Esophagus squamous epithelium (tissue), 5 donors: ENCODE data around the gene RAB27B. TPM values are rescaled to one million over a fixed set of nuclear protein-coding genes. Genes with fewer than 3 reads are reported as not detected.

Experiments used
- DNase-seq: peaks from one replicate; lab custom pipeline; 2025; lab: John Stamatoyannopoulos, UW
- H3K27ac ChIP-seq, 4 donors: fragments of 200-600 bp; sonication (generic); one replicate each; pipeline ENCODE4 v1.5.1; 2016 to 2019; ENCODE audit warnings: mild to moderate bottlenecking in 1 of 4
- H3K27me3 ChIP-seq, 4 donors: fragments of 200-600 bp; sonication (generic); 1 replicate in 3 of 4; 2 replicates in 1 of 4; pipeline versions ENCODE4 v1.5.1 to v1.6.0; 2017 to 2021; ENCODE audit warnings: antibody characterized with exemption in 1 of 4
- H3K36me3 ChIP-seq, 3 donors: fragments of 200-600 bp; sonication (generic); one replicate each; pipeline ENCODE4 v1.5.1; 2016 to 2019
- H3K4me1 ChIP-seq, 3 donors: fragments of 200-600 bp; sonication (generic); one replicate each; pipeline ENCODE4 v1.5.1; 2017 to 2019
- H3K4me3 ChIP-seq, 4 donors: fragments of 200-600 bp; sonication (generic); 1 replicate in 3 of 4; 2 replicates in 1 of 4; pipeline ENCODE4 v1.5.1; 2016 to 2019; ENCODE audit warnings: mild to moderate bottlenecking in 2 of 4, moderate library complexity in 1 of 4
- H3K9me3 ChIP-seq, 3 donors: fragments of 200-600 bp; sonication (generic); one replicate each; pipeline ENCODE4 v1.5.1; 2016 to 2019
- POLR2A ChIP-seq, 4 donors: fragments of 450-650 bp; IDR thresholded peaks; one replicate each; pipeline ENCODE4 v1.6.1; 2017; ENCODE audit warnings: antibody characterized with exemption in 4 of 4, mild to moderate bottlenecking in 4 of 4, moderate library complexity in 3 of 4
- WGBS, 2 donors: methylation state at CpG; one replicate each; pipeline ENCODE4 v1.1.5; 2018; 5-methylcytosine and 5-hydroxymethylcytosine counted together
- intact Hi-C: fragments of 100-400 bp; cut with DNase I; formaldehyde crosslinking; loops from one replicate; pipeline ENCODE4 v1.15.0; 2022
- total RNA-seq, 4 donors: library from RNA; depleted of rRNA; stranded (reverse); fragments of >200 nt; gene quantifications; one replicate each; pipeline ENCODE4 v1.1.0, GENCODE V29; 2016
- TF ChIP-seq, protein P1 (sequence below), 6 experiments: fragments of 450-650 bp in 4 of 6; fragments of 200-600 bp in 2 of 6; sonication (generic) in 2 of 6; IDR thresholded peaks; one replicate each; pipeline ENCODE4 v1.5.1; 2016 to 2019; ENCODE audit warnings: antibody characterized with exemption in 6 of 6, mild to moderate bottlenecking in 4 of 6, moderate library complexity in 4 of 6
- donor health status: DM: yes; HTN: yes; CAD: no.

RAB27B gene
- total RNA-seq, 4 donors from 2014 or later, result 17.5 to 35.9 (median 32.1) TPM

DNA sequence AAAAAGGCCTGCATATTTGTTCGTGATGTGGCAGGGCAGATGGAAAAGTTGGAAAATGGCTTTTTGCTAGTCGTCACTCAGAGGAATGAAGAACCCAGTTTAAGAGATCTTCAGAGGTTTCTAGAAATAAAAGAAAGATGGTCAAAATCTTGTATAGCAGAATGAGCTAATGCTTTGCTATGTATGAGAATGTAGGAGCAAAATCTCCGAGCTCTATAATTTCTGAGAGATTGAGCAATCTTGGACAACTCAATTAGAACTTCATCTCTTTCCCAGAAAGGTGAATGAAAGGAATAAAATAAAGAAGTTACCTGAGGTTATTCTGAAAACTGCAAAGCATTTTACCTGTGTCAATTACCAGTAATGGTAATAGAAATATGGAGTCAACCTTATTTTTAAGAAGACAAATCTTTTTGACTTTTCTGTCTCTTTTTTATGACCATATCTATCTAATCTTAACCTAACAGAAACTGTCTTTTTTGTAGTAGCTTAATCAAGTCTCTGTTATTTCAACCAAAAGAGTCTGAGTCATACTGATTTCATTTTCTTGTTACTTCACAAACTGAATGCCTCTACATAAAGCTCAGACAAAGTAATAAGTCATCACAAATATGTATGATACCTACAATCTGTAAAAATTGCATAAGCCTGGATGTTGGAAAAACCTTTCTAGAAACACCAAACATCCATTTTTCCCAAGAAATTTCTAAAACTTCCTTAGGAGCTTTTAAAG lies 98.5 kb downstream of the RAB27B start:
- Histone ChIP-seq H3K27ac (no peak overlapping the region), H3K4me1 (no peaks in the 10 kb centered on the region), H3K27me3 (no peaks in the 10 kb centered on the region), H3K36me3 (no peaks in the 10 kb centered on the region), H3K4me3 (no peak overlapping the region), H3K9me3 (no peaks in the 10 kb centered on the region)
- no peak for DNase-seq
- TF ChIP-seq, protein P1, sequence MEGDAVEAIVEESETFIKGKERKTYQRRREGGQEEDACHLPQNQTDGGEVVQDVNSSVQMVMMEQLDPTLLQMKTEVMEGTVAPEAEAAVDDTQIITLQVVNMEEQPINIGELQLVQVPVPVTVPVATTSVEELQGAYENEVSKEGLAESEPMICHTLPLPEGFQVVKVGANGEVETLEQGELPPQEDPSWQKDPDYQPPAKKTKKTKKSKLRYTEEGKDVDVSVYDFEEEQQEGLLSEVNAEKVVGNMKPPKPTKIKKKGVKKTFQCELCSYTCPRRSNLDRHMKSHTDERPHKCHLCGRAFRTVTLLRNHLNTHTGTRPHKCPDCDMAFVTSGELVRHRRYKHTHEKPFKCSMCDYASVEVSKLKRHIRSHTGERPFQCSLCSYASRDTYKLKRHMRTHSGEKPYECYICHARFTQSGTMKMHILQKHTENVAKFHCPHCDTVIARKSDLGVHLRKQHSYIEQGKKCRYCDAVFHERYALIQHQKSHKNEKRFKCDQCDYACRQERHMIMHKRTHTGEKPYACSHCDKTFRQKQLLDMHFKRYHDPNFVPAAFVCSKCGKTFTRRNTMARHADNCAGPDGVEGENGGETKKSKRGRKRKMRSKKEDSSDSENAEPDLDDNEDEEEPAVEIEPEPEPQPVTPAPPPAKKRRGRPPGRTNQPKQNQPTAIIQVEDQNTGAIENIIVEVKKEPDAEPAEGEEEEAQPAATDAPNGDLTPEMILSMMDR (IDR thresholded peaks at IDR 0.05), result no peak
- TF ChIP-seq POLR2A (IDR thresholded peaks at IDR 0.05), result no peak
- intact Hi-C loops, result no loop called here
- WGBS, 2 donors, result 80 to 82% methylated on average over 3 of the region's 3 CpGs

DNA sequence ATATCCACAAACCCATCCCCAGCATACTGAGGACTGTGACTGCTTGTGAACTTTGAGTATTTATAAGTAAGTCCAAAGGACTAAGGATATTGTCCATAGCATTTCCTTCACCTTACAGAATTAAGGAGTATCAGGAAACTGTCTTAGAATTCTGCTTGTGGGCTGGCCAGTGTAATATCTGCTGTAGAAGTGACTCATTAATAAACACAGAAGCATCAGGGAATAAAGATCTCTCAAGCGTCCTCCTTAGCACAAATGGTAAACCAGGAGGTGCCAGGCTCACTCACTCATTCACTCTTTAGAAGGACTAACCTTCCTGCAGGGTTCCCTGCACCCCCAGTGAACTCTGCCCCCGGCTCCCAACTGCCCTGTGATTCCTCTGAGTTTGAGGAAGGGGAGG lies 100.0 kb downstream of the RAB27B start:
- no peaks in the 10 kb centered on the region for H3K4me1 ChIP-seq
- intact Hi-C loops, result no loop called here
- TF ChIP-seq, protein P1 (IDR thresholded peaks at IDR 0.05), result no peak
- no peak for TF ChIP-seq POLR2A (IDR thresholded peaks at IDR 0.05)
- no peaks in the 10 kb centered on the region for H3K36me3 ChIP-seq
- H3K4me3 ChIP-seq, result no peak overlapping the region
- H3K27ac ChIP-seq, result no peak overlapping the region
- WGBS, 2 donors, result 63 to 78% methylated on average over 2 of the region's 2 CpGs
- no peak for DNase-seq
- H3K9me3 ChIP-seq, result no peaks in the 10 kb centered on the region
- H3K27me3 ChIP-seq, result no peaks in the 10 kb centered on the region

DNA sequence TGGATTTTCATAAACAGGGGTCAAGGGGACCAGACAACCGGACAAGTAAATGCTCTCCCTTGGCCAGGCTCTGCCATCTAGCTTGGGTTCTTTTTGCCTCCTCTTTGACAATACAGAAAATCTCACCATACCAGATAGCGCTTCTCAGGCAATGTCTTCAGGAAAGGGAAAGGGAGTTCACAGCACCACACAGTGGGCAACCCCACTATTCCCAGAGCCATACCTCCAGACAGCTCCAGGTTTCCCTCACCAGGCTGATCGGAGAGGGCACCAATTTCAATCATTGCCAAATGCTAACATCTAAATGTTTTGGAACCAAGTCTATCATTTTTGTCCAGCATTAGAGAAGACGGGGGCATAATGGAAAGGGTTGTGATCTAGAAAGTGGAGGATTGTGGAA lies 102.9 kb downstream of the RAB27B start:
- H3K4me1 ChIP-seq, result no peaks in the 10 kb centered on the region
- no peak overlapping the region for H3K27ac ChIP-seq
- no peaks in the 10 kb centered on the region for H3K9me3 ChIP-seq
- intact Hi-C loops, result no loop called here
- no peak overlapping the region for H3K4me3 ChIP-seq
- 95 to 98% methylated on average over 4 of the region's 4 CpGs for WGBS, 2 donors
- no peak for TF ChIP-seq POLR2A (IDR thresholded peaks at IDR 0.05)
- TF ChIP-seq, protein P1 (IDR thresholded peaks at IDR 0.05), result no peak
- DNase-seq, result no peak
- no peaks in the 10 kb centered on the region for H3K27me3 ChIP-seq
- H3K36me3 ChIP-seq, result no peaks in the 10 kb centered on the region

DNA sequence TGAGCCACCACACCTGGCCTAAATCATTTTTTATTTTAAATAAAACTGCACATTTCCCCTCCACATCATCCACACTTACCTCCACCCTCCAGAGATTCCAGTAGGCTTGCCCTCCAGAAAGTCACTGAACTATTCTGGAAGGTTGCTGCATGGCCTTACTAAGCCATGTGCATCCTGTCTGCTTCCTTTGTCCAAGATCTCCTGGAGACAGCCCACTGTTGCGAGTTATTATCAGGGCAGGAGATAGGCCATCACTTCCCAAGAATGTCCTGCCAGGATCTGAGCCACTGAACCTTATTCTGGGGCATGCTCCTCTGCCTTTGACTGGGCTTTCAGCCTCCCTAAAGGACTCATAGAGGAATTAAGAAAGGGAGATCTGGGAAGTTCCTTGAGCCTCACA lies 104.2 kb downstream of the RAB27B start:
- H3K4me1 ChIP-seq, result no peaks in the 10 kb centered on the region
- H3K36me3 ChIP-seq, result no peaks in the 10 kb centered on the region
- no peak overlapping the region for H3K4me3 ChIP-seq
- H3K9me3 ChIP-seq, result no peaks in the 10 kb centered on the region
- no peaks in the 10 kb centered on the region for H3K27me3 ChIP-seq
- intact Hi-C loops, result no loop called here
- H3K27ac ChIP-seq, result no peak overlapping the region
- DNase-seq, result no peak
- 0 to 58% methylated on average over 1 of the region's 1 CpG for WGBS, 2 donors
- TF ChIP-seq POLR2A (IDR thresholded peaks at IDR 0.05), result no peak
- TF ChIP-seq, protein P1 (IDR thresholded peaks at IDR 0.05), result no peak

DNA sequence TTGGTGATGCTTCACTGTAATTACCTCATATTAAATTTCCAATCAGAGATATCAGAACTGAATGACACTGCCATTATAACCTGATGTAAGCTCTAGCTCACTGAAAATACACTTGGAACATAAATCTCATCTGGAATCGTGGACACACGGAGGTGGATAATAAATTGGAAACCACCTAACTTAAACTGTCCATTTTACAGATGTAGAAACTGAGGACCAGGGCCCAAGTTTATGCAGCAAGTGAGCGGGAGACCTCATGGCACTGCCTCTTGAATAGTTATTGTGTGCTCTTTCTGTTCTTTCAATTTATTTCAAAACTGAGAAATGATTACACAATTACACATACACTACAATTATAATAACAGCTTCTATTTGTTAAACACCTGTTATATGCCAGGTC lies 110.2 kb downstream of the RAB27B start:
- WGBS, 2 donors, result 88 to 93% methylated on average over 3 of the region's 3 CpGs
- H3K4me1 ChIP-seq, result no peaks in the 10 kb centered on the region
- intact Hi-C loops, result no loop called here
- no peaks in the 10 kb centered on the region for H3K27me3 ChIP-seq
- no peak overlapping the region for H3K27ac ChIP-seq
- H3K36me3 ChIP-seq, result no peaks in the 10 kb centered on the region
- no peaks in the 10 kb centered on the region for H3K9me3 ChIP-seq
- no peak overlapping the region for H3K4me3 ChIP-seq
- no peak for DNase-seq
- no peak for TF ChIP-seq POLR2A (IDR thresholded peaks at IDR 0.05)
- TF ChIP-seq, protein P1 (IDR thresholded peaks at IDR 0.05), result no peak
